OCI-LY3 (cell line): ENCODE results near the gene ESRRB.

ENCODE experiments used
- EZH2phosphoT487 ChIP-seq: fragments of 200-600 bp; shearing (Covaris generic); IDR thresholded peaks from 2 replicates; pipeline ENCODE4 v1.6.1; 2018; ENCODE audit warnings: antibody characterized with exemption, mixed run types, low read depth
- TF ChIP-seq, protein P1 (sequence below): fragments of 200-600, 300-600 bp; sonication (generic); IDR thresholded peaks from 2 replicates; pipeline ENCODE4 v1.5.1; 2014; ENCODE audit warnings: antibody characterized with exemption, low read length, low read depth

DNA sequence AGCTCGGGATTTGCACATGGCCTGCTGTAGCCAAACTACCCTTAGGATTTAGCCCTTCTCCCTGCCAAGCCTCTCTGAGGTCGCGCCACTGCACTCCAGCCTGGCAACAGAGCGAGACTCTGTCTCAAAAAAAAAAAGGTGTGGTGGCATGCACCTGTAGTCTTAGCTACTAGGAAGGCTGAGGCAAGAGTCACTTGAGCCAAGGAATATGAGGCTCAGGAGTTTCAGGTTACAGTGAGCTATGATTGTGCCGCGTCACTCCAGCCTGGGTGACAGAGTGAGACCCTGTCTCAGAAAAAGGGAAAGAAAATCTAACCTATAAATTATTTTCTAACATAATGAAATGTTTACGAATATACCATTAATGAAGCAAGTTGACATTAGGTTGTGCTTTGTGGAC, 29.7 kb downstream of the ESRRB start:
- TF ChIP-seq, protein P1, sequence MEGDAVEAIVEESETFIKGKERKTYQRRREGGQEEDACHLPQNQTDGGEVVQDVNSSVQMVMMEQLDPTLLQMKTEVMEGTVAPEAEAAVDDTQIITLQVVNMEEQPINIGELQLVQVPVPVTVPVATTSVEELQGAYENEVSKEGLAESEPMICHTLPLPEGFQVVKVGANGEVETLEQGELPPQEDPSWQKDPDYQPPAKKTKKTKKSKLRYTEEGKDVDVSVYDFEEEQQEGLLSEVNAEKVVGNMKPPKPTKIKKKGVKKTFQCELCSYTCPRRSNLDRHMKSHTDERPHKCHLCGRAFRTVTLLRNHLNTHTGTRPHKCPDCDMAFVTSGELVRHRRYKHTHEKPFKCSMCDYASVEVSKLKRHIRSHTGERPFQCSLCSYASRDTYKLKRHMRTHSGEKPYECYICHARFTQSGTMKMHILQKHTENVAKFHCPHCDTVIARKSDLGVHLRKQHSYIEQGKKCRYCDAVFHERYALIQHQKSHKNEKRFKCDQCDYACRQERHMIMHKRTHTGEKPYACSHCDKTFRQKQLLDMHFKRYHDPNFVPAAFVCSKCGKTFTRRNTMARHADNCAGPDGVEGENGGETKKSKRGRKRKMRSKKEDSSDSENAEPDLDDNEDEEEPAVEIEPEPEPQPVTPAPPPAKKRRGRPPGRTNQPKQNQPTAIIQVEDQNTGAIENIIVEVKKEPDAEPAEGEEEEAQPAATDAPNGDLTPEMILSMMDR: no peak
- no peak for TF ChIP-seq EZH2phosphoT487
